SKM-1 treated with dmso at 0.1 percent for 144 hours (cell line): ENCODE data around the gene MED16.

Experiments
- DNase-seq: peaks from one replicate; lab custom pipeline; 2025; ENCODE audit not compliant: unreplicated experiment; lab: John Stamatoyannopoulos, UW

The MED16 gene

GRCh38 chr19:927780-928401 is 34.9 kb upstream of the MED16 start:
- no peak for DNase-seq

DNA sequence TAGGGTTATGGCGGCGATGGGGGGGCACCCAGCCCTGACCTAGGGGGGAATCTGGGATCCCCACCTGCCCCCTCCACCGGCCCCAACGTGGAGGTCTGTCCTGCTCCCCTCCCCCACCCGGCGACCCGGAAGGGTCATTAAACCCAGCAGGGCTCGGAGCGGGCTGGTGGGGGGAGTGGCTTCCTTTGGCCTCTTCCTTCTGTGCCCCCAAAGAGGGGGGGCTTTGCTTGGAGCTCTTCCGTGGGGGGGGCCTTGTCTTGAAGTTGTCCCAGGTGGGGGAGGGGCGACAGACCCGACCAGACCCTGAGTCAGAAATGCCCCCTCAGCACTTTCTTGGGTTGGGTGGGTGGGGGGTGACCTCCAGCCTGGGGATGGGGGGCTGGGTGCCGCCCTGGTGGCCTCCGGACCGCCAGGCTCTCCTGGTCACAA is 34.4 kb upstream of the MED16 start:
- DNase-seq: no peak

DNA sequence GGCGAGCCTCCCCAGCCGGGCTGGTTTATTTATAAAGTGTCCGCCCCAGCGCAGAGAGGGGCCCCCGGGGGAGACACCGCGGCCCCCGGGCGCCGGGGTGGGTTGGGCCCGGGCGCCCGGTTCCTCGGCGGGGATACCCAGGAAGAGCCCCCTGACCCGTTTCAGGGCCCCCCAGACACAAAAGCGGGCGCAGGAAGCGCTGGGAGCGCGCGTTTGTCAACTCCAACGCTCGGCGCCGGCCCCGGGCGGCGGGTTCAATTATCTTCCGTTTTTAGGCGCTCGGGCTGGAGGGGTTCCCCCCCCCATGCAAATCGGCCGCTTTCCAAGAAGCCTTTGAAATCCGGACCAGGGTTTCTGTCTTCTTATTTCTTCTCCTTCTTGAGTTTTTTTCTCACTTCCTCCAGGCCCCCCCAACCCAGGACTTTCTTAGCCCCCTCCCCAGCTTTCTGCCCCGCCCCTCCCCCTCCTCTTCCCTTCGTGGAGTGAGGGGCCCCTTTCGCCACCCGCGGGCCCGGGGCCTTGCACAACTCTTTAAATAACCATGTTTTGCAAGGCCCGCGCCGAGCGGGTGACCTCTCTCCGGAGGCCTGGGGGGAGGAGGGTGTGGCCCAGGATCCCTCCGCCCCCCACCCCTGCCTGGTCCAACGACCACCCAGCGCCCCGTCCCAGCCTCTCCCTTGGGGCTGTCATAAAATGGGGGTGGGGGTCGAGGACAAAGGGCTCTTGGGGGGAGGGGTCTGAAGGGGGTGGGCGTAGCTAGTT is 33.8 kb upstream of the MED16 start:
- DNase-seq: peak; percentile 89

- no peak for DNase-seq
Observed at GRCh38 chr19:926323-926588, 33.3 kb upstream of the MED16 start.

GRCh38 chr19:925526-926322 is 32.7 kb upstream of the MED16 start, which contains the start of gene ARID3A:
Gene ARID3A (plus strand): TSS chr19:926035. CDS start chr19:929529, 3,494 bp downstream.
- DNase-seq: peak; percentile 91

- DNase-seq: peak; percentile 91
Observed at GRCh38 chr19:925087-925525, 32.1 kb upstream of the MED16 start.

DNA sequence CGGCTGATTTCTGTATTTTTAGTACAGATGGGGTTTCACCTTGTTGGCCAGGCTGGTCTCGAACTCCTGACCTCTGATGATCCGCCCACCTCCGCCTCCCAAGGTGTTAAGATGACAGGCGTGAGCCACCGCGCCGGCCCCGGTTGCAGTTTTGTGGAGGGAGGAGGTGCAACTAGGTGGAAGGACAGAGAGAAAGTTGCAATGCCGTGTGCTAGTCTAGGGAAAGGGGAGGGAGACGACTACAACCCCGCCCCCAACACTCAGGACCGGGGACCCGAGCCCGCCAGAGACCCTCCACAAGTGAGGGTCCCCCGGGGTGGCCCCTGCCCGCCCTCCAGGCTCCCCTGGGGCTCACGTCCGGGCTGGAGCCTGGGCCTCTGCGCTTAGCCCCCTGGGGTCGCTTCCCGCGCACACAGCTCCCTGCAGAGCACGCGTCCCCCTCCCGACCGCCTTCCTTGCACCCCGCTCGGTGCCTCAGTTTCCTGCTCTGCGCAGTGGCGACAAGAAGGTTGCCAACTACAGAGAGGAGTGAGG is 31.6 kb upstream of the MED16 start:
- DNase-seq: peak; percentile 22

DNA sequence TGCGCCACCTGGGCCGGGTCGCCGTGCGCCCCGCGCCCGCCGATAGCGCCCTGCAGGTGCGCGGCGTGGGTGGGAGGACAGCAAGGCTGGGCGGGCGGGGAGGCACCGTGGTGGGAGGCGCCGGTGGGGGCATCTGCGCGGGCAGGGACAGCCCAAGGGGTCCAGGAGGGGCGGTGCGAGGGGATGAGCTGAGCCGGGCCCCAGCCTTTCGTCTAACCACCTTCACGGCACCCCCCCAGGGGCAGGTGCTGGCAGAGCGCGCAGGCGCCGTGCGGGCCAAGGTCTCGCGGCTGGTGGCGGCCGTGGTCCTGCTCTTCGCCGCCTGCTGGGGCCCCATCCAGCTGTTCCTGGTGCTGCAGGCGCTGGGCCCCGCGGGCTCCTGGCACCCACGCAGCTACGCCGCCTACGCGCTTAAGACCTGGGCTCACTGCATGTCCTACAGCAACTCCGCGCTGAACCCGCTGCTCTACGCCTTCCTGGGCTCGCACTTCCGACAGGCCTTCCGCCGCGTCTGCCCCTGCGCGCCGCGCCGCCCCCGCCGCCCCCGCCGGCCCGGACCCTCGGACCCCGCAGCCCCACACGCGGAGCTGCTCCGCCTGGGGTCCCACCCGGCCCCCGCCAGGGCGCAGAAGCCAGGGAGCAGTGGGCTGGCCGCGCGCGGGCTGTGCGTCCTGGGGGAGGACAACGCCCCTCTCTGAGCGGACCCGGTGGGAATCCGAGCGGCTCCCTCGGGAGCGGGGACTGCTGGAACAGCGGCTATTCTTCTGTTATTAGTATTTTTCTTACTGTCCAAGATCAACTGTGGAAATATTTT is 27.3 kb upstream of the MED16 start:
- DNase-seq: no peak

GRCh38 chr19:919199-920050 is 26.4 kb upstream of the MED16 start:
- no peak for DNase-seq

DNA sequence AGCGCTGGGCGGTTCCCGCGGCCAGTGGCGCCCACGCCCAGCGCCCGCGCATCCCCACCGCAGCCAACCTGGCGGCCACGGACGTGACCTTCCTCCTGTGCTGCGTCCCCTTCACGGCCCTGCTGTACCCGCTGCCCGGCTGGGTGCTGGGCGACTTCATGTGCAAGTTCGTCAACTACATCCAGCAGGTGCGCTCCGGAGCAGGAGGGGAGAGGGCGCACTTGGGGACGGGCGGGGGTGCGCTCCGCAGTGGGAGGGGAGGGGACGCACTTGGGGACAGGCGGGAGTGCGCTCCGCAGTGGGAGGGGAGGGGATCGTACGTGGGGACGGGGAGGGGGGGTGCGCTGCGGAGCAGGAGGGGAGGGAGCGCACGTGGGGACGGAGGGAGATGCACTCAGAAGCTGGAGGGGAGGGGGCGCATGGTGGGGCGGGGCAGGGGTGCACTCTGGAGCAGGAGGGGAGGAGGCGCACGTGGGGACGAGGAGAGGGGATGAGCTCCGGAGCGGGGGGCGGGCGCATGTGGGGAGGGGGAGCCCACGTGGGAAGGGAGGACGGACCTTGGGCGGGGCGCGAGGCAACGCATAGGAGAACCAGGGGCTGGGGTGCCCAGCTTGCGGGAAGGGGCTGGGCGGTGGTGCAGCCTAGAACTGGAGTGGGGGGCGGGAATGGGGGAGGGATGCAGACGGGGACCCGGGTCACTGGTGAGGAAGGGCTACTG is 25.7 kb upstream of the MED16 start:
- DNase-seq: no peak

GRCh38 chr19:918152-918437 is 25.1 kb upstream of the MED16 start:
- no peak for DNase-seq

- DNase-seq: peak; percentile 24
Observed at GRCh38 chr19:917323-918151, 24.6 kb upstream of the MED16 start, which contains the start of gene KISS1R. Gene KISS1R (plus strand): TSS chr19:917333. CDS start chr19:917503, 170 bp downstream.

DNA sequence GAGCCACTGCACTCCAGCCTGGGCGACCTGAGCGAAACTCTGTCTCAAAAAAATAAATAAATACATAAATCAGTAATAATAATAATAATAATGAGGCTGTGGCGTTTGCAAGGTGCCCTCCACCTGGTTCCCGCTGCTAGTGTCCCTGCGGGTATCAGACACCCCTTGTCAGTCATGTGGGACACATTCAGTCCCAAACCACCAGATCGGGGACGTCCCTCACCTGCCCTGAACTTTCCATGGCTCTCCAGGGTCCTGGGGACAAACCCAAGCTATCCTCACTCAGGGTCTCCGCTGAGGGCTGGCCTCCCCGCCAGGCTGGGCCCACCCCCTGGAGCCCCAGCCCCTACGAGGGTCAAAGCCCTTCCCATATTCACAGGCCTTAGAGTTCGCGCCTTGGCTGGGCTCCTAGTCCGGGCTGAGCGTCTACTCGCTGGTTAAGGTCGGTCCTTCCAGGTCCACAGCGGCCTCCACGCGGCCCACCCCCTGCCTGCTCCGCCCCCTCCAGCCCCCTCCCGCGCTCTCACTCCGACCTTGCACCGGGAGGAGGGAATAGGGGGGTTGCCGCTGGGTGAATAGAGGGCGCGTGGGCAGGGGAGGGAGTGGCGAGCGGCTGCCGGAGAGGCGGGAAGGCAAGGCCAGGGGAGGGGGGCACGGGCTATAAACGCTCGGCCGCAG is 23.8 kb upstream of the MED16 start:
- no peak for DNase-seq

DNA sequence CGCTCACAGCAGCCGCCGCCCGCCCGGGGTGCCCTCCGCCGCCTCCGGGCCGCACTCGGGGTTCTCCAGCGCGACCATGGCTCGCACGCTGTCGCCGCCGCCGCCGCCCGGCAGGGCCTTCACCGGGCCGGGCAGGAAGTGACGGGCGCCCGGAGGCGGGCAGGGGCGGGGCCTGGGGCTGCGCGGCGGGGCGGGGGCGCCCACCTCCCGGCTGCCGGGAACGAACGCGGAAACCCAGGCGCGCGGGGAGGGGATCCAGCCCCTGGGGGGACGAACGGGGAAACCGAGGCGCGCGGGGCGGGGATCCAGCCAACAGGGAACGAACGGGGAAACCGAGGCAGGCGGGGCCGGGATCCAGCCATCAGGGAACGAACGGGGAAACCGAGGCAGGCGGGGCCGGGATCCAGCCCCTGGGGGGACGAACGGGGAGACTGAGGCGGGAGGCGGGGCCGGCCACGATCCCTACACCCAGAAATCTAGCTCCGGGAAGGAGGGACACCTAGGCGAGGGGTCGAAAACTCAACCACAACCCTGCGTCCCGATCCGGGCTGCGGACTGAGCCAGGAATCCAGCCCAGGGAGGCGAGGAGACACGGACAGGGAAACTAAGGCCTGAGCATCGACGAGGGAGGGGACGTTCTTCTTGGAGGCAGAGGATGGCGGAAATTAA is 20.2 kb upstream of the MED16 start, which contains the start of gene R3HDM4:
R3HDM4 (minus strand) TSS at position 140 of the 669 bp plus-strand sequence; CDS start at position 78, 62 bp downstream.
- DNase-seq: peak; percentile 35

DNA sequence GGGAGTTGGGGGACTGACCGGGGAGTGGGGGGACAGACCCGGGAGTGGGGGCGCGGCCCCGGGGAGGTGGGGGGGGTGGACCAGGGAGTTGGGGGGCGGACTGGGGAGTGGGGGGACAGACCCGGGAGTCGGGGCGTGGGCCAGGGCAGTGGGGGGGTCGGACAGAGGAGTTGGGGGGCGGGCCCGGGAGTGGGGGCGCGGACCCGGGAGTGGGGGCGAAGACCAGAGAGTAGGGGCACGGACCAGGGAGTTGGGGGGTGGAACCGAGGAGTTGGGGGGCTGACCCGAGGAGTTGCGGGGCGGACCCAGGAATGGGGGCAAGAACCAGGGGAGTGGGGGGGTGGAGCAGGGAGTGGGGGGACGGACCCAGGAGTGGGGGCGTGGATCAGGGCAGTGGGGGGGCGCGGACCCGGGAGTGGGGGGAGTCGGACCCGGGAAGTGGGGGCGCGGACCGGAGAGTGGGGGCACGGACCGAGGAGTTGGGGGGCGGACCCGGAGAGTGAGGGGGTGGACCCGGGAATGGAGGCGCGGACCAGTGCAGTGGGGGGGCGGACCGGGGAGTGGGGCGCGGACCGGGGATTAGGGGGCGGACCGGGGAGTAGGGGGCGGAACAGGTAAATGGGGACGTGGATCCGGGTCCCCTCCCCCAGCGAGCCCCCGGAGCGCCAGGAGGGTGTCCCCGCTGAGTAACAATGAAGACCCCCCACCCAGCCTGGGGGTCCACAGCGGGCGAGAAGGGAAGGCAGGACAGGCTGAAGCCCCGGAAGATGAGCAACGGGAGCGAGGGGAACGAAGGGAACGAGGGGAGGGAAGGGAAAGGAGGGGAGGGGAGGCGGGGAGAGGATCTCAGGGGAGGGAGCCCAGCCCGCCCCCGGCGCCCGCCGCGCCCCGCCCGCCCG is 19.4 kb upstream of the MED16 start:
- no peak for DNase-seq
